Left cardiac atrium (tissue), 4 donors: ENCODE results near the gene CHID1. TPM values are rescaled to one million over a fixed set of nuclear protein-coding genes. Genes with fewer than 3 reads are reported as not detected.

Experiments
- ATAC-seq, 2 donors: fragments of 200-7000 bp; cut with Tn5 transposase; one replicate each; pipeline ENCODE4 v1.9.1; 2020; ENCODE audit warnings: mild to moderate bottlenecking in 2 of 2, moderate library complexity in 2 of 2
- DNase-seq: peaks from one replicate; pipeline ENCODE4 v3.0.0-alpha.2; 2020
- intact Hi-C, 2 donors: fragments of 100-400 bp; cut with DNase I; formaldehyde crosslinking; loops; one replicate each; pipeline versions ENCODE4 v1.14.1 to v1.15.1; 2022 to 2023
- total RNA-seq, 2 donors: library from RNA; stranded (reverse); fragmentation: NEBNext Ultra II Directional; extraction: Animal tissue kit (Norgen Biotek cat#: 25700); gene quantifications; one replicate each; pipeline ENCODE4 v1.2.1, GENCODE V29; 2021
- donor health status: DM: no; HTN: yes; CAD: no.
- donor health status: DM: no; HTN: yes; CAD: no; lungs with severe emphysema.
- donor health status: DM: yes; HTN: yes; CAD: no.
- donor health status: Dilated cardiomyopathy.

CHID1 gene
- total RNA-seq, 2 donors from 2014 or later, result 58.7 to 64.6 TPM

DNA sequence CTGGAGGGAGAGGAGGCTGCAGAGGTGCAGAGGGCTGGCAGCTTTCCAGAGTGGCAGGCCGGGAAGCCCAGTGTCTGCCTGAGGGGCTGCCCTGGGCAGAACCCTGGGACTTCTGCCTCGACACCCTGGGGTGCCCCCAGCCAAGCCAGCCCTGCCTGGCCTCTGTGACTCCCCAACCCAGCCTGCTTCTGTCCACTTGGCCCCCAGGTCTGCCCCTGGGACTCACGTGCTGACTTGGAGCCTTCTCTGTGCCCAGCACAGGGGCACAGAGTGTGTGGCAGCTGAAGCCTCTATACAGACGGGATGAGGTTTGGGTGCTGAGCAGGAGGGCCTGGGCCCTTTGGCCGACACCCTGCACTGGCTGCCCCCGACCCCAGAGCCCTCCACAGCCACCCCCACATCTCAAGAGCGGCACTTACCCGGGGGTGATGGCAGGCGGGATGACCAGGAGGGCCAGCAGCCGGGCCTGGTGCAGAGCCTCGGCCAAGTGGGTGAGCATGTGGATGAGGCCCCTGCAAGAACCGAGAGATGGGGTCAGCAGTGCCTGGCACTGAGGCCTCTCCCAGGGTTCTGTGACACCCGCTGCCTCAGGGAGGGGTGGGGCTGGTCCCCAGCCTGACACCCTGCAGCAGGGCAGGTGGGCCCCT is 17.5 kb downstream of the CHID1 start:
- ATAC-seq (no peak), DNase-seq (no peak)
- intact Hi-C loops, result no loop called here

DNA sequence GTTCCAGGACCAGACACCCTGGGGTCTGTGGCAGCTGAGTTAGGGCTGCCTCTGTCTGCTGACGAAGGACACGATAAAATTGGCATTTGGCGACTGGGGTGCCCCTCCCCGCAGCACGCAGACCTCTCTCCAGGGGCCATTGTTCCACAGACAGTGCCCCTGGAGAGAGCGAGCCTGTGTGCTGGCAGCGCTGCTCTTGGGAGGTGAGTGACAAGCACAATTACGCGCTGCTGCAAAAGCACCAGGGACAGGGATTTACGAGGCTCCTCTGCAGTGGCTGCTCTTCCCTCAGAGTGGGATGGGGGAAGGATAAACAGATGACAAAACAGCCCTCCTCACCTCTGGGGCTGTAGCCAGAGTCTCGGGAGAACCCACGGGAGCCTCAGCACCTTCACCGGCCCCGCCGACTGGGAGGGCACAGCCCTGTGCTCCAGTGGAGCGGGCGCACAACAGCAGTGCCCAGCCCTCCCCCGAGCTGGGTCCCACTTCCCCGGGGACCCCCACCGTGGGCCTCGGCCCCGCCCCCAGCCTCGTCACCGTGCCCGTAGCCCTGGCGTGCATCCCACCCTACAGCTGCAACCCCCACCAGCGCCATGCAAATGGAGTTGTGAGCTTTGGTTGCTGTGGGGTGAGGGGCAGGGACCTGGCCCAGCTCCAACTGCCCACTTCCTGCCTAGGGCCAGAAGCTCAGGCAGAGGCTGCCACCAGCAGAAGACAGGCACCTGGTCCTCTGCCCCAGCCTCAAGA is 19.6 kb downstream of the CHID1 start:
- no peak for ATAC-seq
- no peak for DNase-seq
- intact Hi-C loops, result no loop called here

DNA sequence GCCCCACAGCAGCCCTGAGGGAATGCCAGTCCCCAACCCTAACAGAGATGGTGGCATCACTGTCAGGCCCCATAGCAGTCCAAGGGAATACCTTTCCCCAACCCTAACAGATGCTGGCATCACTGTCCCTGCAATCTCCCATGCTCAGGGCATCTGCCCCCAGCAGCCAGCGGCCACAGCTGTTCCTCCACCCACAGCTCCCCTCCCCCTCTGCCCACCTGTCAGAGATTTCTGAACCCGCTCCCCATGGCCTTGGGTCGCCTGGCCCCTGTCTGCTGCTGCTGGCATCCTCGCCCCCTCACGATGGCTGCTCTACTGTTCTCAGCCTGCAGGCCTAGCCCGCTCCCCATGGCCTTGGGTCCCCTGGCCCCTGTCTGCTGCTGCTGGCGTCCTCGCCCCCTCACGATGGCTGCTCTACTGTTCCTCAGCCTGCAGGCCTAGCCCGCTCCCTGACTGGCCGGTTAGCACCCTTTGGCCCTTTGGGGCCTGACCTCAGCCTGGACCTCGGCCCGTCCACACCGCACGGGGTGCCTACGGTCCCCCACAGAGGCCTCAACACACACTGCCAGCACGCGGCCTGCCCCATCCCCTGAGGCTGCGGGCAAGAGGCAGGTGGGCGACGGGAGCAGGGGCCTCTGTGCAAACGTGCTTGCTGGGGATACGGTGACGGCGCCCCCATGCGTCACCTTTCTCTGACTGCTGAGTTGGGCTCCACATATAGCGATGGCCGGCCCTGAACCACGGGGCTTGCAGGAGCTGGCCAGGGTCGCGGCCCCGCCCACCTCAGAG is 20.7 kb downstream of the CHID1 start:
- no peak for ATAC-seq
- intact Hi-C loops, result no loop called here
- DNase-seq, result no peak

DNA sequence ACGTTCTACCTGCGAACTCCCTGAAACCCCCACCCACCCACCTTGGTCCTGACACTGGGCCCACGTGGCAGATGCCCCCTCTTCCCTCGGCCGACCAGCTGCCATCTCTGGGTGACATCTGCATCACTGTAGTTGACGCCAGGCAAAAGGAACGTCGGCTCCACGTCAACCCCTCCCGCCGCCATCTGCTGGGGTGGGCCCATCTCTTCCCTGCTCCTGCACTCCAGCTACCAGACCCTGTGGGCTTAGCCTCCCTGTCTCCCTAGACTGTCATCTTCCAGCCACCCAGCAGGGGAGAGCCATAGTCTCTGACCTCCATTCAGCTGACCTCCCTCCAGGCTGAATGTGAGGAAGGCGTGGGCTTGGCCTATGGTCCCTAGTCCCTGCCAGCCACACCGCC is 21.4 kb downstream of the CHID1 start:
- ATAC-seq (no peak), DNase-seq (no peak)
- intact Hi-C loops, result no loop called here

DNA sequence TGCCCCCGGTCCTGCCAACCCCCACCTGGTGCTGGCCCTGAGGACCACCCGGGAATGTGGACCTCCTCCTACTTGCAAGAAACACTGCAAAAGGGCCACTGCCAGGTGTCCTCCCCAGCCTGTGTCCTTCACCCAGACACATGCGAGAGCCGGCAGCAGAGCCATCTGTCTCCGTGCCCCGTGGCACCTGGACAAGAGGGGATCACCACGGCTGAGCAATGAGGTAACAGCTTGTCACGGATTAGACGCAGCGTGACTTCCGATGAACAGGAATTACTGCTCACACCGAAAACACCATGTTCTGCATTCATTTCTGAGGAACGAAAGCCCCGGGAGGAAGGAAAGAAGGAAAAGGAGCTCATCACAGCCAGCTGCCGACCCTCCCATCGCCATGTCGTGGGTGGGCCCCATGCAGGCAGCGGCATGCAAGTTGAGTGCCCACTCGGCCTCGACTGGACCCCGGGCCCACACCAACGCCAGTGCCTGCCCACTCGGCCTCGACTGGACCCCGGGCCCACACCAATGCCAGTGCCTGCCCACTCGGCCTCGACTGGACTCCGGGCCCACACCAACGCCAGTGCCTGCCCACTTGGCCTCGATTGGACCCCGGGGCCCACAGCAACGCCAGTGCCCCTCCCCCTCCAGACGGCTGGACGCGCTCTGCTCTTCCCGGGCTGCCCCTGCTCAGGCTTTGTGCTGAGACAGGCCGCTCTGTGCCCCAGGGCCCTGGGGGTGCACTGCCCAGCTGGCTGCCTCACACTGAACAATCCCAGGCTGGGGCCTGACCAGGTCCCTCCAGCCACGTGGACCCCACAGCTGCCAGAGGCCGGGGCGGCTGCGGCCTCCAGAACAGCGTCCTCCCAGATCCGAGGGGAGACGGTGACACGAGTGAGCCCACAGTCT is 22.0 kb downstream of the CHID1 start:
- intact Hi-C loops, result no loop called here
- DNase-seq, result no peak
- ATAC-seq, result no peak

DNA sequence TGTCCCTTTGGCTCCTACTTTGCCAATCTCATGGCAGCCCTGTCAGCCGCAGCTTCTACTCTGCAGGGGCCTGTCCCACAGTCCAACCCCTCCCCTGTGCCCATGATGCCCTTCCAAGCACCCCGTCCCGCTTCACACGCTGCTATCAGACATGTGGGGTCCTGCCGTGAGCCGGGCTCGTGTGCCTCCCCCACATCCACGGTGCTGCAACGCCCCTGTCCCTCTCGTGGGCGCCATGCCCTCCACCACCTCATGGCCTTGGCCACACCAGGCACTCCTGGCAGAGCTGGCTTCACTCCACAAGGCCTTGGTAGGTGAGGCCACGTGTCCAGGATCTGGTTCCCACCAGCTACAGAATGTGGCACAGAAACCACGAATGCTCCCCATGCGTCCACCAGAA is 23.0 kb downstream of the CHID1 start:
- intact Hi-C loops, result no loop called here
- ATAC-seq, result no peak
- no peak for DNase-seq

DNA sequence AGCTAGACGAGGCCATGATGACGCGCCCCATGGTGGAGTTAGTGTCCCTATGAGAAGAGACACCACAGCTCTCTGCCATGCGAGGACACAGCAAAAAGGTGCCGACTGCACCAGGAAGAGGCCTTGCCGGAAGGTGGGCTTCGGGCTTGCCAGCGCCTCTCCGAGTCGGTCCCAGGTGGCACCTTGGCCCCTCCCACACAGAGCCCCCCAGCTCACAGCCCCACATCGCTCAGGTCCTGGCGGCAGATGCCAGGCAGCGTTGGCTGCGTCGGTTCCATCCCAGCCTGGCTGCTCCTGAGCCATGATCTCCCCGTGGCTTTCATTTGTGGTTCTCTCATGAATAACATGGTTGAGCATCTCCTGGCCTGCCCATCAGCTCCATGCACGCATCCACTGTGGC is 24.0 kb downstream of the CHID1 start:
- intact Hi-C loops, result no loop called here
- no peak for ATAC-seq
- DNase-seq, result no peak

DNA sequence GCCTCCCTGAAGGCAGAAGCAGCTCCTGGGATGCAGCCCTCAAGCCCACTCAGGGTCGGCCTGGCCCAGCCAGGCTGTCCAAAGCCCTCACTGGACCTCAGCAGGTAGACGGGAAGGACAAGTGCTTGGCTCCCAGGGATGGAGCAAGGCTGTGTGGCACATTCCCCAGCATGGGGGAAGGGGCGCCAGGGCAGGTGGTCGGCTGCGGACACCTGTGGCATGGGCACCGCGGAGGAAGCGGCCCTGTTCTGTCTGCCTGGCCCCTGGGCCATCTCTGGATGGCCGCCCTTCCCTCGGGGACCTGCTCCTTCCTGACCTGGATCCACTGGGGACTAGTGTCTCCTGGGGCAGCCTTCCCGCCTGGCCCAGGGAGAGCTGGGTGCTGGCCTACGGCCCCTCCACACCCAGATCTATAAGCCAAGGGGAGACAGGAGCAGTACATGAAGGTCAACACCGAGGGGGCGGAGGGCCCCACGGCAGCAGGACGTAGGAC is 26.0 kb downstream of the CHID1 start:
- ATAC-seq (no peak), DNase-seq (no peak)
- intact Hi-C loops, result no loop called here

DNA sequence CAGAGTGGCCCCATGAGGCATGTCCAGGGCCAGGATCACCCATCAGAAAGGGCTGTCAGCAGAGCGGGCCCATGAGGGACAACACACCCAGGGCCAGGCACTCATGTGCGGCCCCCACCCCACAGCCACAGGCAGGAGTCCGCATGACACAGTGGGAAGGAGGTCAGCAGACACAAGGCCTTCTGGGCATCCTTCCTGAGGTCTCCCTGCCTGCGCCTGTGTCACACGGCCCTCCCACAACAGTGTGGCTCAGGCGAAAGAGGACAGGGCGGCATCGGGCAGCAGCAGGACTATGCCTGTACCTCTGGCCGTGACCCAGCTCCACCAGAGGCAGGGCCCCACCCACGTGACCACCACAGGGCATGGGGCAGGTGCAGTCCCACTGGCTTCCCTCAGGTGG is 27.1 kb downstream of the CHID1 start:
- ATAC-seq (no peak), DNase-seq (no peak)
- intact Hi-C loops, result no loop called here

DNA sequence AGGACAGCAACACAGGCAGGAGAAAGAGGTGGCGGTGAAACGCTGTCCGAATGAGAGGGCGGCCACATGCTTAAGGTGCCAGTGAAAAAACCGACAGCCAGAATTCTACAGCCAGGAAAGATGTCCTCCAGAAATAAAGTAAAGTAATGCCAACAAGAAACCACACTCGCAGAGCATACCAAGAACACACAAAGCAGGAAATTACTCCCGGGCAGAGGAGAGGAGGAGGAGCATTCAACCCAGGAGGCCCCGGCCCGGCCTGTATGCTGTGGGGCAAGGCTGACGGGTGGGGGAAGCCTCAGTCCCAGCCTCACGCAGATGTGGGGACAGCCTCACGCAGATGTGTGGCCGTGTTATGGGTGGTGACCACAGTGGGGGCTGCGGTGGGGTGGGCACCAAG is 28.0 kb downstream of the CHID1 start:
- ATAC-seq, result no peak
- intact Hi-C loops, result no loop called here
- DNase-seq, result no peak

DNA sequence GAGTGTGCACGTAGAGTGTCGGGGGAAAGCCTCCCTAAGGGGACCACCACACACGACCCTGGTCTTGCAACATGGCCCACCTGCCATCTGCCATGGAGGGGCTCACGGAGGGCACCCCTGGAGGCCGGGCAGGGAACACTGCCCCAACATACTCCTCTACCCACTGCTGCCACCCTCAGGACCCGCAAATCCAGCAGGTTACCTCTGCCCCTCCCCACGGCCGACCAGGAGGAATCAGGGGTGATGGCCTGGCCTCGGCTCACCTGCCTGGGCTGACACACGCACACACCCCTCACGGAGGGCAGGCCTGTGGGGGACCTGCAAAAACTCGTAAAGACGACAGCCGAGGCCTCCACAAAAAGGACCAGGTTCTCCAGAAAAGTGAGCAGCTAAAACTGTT is 30.2 kb downstream of the CHID1 start:
- intact Hi-C loops, result no loop called here
- no peak for DNase-seq
- no peak for ATAC-seq

DNA sequence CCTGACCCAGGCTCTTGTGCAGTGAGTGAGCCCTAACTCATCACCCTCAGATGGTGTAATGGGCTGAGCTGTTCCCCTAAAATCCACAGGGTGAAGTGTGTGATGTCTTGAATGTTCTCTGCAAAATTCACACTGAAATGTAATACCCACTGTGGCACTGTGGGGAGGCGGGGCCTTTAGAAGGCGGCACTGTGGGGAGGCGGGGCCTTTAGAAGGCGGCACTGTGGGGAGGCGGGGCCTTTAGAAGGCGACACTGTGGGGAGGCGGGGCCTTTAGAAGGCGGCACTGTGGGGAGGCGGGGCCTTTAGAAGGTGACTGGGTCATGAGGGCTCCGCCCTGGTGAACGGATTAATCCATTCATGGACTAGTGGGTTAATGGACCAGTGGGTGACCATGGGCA is 33.0 kb downstream of the CHID1 start:
- no peak for ATAC-seq

DNA sequence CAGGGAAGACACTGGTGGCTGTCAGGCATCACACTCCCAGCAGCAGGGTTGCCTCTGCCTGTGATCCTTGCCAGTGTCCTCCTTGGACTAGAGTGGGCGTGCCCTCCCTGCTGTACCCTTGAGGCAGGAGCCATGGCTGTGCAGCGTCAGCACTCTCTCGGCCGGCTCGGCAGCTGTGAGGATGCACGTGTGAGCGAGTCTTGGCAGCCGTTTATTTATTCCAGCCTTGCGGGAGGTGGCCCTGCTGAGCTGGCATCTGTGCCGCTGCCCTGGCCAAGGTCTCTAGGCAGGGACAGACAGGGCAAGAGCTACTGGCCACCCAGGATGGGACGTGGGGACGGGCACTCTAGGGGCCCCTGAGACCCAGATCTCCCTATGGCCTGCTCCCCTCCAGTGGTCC is 34.1 kb downstream of the CHID1 start:
- ATAC-seq (peak; percentile 66 to 84), DNase-seq (peak; percentile 50)
- intact Hi-C loops, result no loop called here

More for the DNA sequence above, 33.0 kb downstream of the CHID1 start:
- DNase-seq, result no peak
- intact Hi-C loops, result no loop called here

DNA sequence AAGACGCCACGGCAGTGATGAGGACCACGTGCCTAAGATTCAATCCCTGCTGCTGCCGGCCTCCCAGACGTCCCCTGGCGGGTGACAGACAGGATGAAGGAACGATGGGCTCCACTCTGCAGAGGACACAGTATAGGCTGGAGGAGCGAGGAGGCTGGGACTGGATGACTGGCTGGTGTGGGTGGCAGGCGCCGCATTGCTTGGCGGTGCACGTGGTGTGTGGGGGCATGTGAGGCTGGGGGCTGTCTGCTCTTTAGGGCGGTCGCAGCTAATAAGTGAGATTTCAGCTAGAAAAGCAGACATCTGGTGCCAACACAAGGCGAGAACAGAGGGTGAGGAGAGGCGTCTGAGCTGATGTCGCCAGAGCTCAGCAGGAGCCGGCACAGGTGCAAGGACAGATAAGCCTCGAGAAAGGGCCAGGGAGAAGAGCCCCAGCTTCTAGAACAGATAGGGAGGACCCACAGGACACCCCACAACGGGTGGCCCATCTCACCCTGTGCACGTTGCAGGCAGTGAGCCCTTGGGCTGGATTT is 34.8 kb downstream of the CHID1 start:
- DNase-seq, result no peak
- intact Hi-C loops, result no loop called here
- ATAC-seq, result no peak

DNA sequence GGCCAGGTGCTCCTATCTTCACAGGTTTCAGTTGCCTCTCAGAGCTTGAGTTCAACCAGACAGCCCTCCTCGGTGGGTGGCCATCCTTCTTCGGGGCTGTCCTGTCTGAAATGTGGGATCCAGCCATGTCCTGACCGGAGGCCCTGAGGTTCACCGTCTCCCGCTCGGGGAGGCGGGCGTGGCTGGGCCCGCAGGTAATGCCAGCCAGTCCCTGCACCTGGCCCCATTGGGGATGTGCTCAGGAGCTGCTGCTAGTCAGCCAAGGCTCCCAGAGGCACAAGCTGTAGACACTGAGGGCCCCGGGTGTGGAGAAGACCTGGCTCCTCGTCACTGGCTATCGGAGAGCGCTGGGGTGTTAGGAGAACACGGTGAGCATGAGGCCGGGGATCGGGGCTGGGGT is 35.4 kb downstream of the CHID1 start:
- no peak for ATAC-seq
- intact Hi-C loops, result no loop called here

DNA sequence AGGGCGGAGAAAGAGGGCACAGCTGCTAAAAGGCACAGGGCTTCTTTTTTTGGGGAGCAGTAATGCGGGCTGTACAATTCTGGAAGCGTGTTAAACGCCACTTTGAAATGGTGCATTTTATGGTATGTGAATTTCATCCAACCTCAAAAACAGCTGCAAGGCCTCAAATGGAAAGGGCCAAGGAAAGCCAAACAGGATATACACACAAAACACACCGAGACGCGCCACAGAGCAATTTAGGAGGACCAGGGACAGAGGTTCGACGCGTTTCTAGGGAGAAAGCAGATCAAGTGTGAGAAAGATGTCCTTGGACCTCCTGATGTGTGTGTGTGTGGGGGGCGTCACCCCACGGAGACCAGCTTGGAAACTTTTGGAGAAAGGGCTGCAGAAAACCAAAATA is 36.9 kb downstream of the CHID1 start:
- ATAC-seq (no peak), DNase-seq (no peak)
- intact Hi-C loops, result no loop called here

More for the DNA sequence above, 35.4 kb downstream of the CHID1 start:
- no peak for DNase-seq

DNA sequence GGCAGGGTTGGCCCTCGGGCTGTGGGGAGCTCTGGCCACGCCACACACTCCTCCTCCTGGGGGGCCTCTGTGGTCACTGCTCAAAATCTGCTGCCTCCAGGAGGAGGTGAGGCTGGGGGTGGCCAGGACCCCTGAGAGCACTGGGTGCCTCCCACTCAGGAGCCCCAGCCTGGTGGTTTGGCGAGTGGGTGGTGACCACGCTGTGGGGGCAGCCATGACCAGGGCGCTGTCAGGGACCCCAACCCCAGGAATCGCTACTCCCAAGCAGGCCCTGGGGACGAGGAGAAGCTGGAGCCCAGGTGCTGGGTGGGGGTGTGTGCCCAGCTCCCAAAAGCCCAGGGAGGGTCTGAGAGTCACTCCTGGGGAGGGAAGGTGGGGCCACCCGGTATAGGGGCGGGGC is 37.8 kb downstream of the CHID1 start:
- no peak for ATAC-seq
- intact Hi-C loops, result no loop called here
- no peak for DNase-seq

DNA sequence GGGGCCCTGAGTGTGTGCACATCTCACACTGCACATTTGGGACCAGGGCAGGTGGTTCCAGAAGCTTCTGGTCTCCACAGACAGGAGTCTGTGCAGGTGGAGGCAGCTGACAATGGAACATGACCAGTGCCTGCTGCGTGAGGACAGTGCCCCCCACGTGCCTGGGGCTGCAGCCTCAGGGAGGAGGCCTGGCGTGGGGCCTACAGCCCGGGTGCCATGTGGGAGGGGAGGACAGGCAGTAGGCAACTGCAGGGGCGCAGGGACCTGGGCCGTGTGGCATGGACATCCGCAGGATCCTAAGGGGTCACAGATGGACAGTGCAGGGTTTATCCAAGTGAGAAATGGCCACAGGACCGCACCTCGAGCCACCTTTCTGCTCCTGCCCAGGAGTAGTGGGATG is 39.1 kb downstream of the CHID1 start:
- ATAC-seq (no peak), DNase-seq (no peak)
- intact Hi-C loops, result no loop called here

DNA sequence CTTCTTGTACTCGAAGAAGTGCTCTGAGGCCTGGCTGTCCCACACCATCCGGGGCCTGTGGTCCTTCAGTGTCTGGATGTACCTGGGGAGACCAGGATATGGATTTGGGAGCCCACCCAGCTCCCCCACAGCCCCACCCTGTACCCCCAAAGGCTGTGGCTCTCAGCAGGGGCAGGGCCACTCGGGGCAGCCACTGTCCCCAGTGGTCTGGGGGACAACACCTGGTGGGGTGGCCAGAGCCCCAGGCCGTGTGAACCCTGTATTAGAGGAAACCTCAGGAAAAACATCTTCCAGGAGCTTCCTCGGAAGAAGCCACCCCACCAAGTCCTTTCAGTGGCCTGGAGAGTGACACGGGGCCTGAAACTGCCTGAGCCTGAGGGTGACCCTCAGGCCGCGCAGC is 40.2 kb downstream of the CHID1 start:
- DNase-seq (no peak), ATAC-seq (no peak)
- intact Hi-C loops, result no loop called here
